Endothelial cell of umbilical vein (primary cell): ENCODE results near the gene CDK9. TPM values are rescaled to one million over a fixed set of nuclear protein-coding genes. Genes with fewer than 3 reads are reported as not detected.

ENCODE experiments used
- BruUV-seq: library from RNA; stranded (reverse); fragments of 400-500 nt; replicated peaks from 2 replicates; lab custom pipeline; 2021; lab: Mats Ljungman, UMichigan
- CTCF ChIA-PET: fragments of 300-600, 350-600 bp; sonication (Branson Sonifier 250); formaldehyde crosslinking; loops from one replicate; lab custom pipeline; 2021; ENCODE audit warnings: antibody characterized with exemption, inconsistent platforms; lab: Charles Lee
- POLR2A ChIA-PET: fragments of 300-600, 350-600 bp; sonication (Branson Sonifier 250); formaldehyde crosslinking; loops from one replicate; lab custom pipeline; 2021; ENCODE audit warnings: antibody characterized with exemption, inconsistent platforms; lab: Charles Lee
- DNase-seq: peaks from one replicate; pipeline ENCODE4 v3.0.0-alpha.2; 2011; ENCODE audit warnings: low read depth, low spot score
- FAIRE-seq: peaks from 2 replicates; lab custom pipeline; 2011; peaks lifted over from hg19 to GRCh38; lab: Jason Lieb, UNC
- H2AFZ ChIP-seq: 2 replicates; pipeline ENCODE4 v1.6.0; 2012; ENCODE audit warnings: low read depth, low read length, control low read depth, inconsistent platforms
- H3K27ac ChIP-seq: 2 replicates; pipeline ENCODE4 v1.5.1; 2011; ENCODE audit warnings: low read depth, mild to moderate bottlenecking, control low read depth, low read length, moderate library complexity; ENCODE audit not compliant: insufficient read depth
- H3K27me3 ChIP-seq, 2 experiments: 2 replicates each; pipeline versions ENCODE4 v1.6.0 to v1.6.1; 2011; ENCODE audit warnings: low read length in 2 of 2, mixed read lengths in 1 of 2; ENCODE audit not compliant: control insufficient read depth in 2 of 2, insufficient read depth in 2 of 2
- H3K36me3 ChIP-seq, 2 experiments: 2 replicates in 1 of 2; 3 replicates in 1 of 2; pipeline ENCODE4 v1.5.1; 2011; ENCODE audit warnings: low read length in 2 of 2, mild to moderate bottlenecking in 1 of 2, moderate library complexity in 1 of 2; ENCODE audit not compliant: control insufficient read depth in 2 of 2, insufficient read depth in 2 of 2; ENCODE audit errors: extremely low read depth in 1 of 2
- H3K4me1 ChIP-seq: 3 replicates; pipeline ENCODE4 v1.5.1; 2011; ENCODE audit warnings: mild to moderate bottlenecking, low read length; ENCODE audit not compliant: control insufficient read depth, insufficient read depth; ENCODE audit errors: extremely low read depth
- H3K4me2 ChIP-seq: 2 replicates; pipeline ENCODE4 v1.6.1; 2011; ENCODE audit warnings: low read length, control low read depth, mixed read lengths; ENCODE audit not compliant: insufficient read depth
- H3K4me3 ChIP-seq, 3 experiments: fragments of 200-600 bp in 1 of 3; sonication (generic), shearing (Covaris generic) in 1 of 3; replicated peaks in 1 of 3; 2 replicates each; pipeline ENCODE4 v1.5.1; 2011 to 2016; ENCODE audit warnings: control low read depth in 3 of 3, low read length in 3 of 3, mild to moderate bottlenecking in 2 of 3, inconsistent platforms in 1 of 3, low read depth in 1 of 3, moderate library complexity in 1 of 3; ENCODE audit not compliant: insufficient read depth in 1 of 3
- H3K79me2 ChIP-seq: 2 replicates; pipeline ENCODE4 v1.6.0; 2012; ENCODE audit warnings: low read length, inconsistent platforms; ENCODE audit not compliant: control insufficient read depth, insufficient read depth
- H3K9ac ChIP-seq: replicated peaks from 2 replicates; pipeline ENCODE3; 2011; ENCODE audit warnings: low read length, control low read depth; ENCODE audit not compliant: insufficient read depth; ENCODE audit errors: extremely low read depth
- H3K9me1 ChIP-seq: replicated peaks from 3 replicates; pipeline ENCODE4 v1.6.0; 2011; ENCODE audit warnings: mild to moderate bottlenecking, low read length; ENCODE audit not compliant: control insufficient read depth, insufficient read depth; ENCODE audit errors: extremely low read depth
- H3K9me3 ChIP-seq: replicated peaks from 2 replicates; pipeline ENCODE4 v1.5.1; 2012; ENCODE audit warnings: low read length, inconsistent platforms; ENCODE audit not compliant: control insufficient read depth, insufficient read depth
- H4K20me1 ChIP-seq: replicated peaks from 2 replicates; pipeline ENCODE3; 2011; ENCODE audit warnings: mild to moderate bottlenecking, low read length; ENCODE audit not compliant: control insufficient read depth, insufficient read depth; ENCODE audit errors: extremely low read depth
- EZH2 ChIP-seq: IDR thresholded peaks from 2 replicates; pipeline ENCODE4 v1.6.1; 2012; ENCODE audit warnings: borderline replicate concordance, low read depth, mild to moderate bottlenecking, moderate library complexity, low read length, inconsistent platforms; ENCODE audit not compliant: severe bottlenecking
- FOS ChIP-seq: IDR thresholded peaks from 2 replicates; pipeline ENCODE4 v1.6.1; 2011; ENCODE audit warnings: mild to moderate bottlenecking, low read length, moderate library complexity, borderline replicate concordance; ENCODE audit not compliant: insufficient read depth
- GATA2 ChIP-seq: IDR thresholded peaks from 2 replicates; pipeline ENCODE4 v1.7.0; 2011; ENCODE audit warnings: low read depth, mild to moderate bottlenecking, moderate library complexity, mixed read lengths, low read length; ENCODE audit not compliant: insufficient read length, insufficient read depth
- JUN ChIP-seq: IDR thresholded peaks from 2 replicates; pipeline ENCODE4 v1.6.1; 2011; ENCODE audit warnings: borderline replicate concordance, low read depth; ENCODE audit not compliant: insufficient read length, insufficient read depth
- MYC ChIP-seq: IDR thresholded peaks from one replicate; pipeline ENCODE4 v1.6.1; 2011; ENCODE audit warnings: mild to moderate bottlenecking, low read depth, low read length
- POLR2A ChIP-seq: IDR thresholded peaks from 2 replicates; pipeline ENCODE4 v1.6.1; 2012; ENCODE audit warnings: low read depth, mild to moderate bottlenecking, control low read depth, low read length
- POLR2AphosphoS5 ChIP-seq: IDR thresholded peaks from 2 replicates; pipeline ENCODE4 v1.6.1; 2012; ENCODE audit warnings: low read depth, mild to moderate bottlenecking, control low read depth, low read length, moderate library complexity; ENCODE audit not compliant: insufficient read depth
- dilution Hi-C: fragments of 300-500 bp; cut with MboI; formaldehyde crosslinking; loops from one replicate; pipeline ENCODE4 v1.15.0; 2019; ENCODE audit warnings: low sequenced_read_pairs; ENCODE audit not compliant: extremely low pct_ligation_motif_present
- intact Hi-C: fragments of 100-400 bp; cut with micrococcal nuclease; formaldehyde crosslinking; loops from one replicate; pipeline ENCODE4 v1.10.0; 2022
- polyA plus RNA-seq, 4 experiments: library from polyadenylated mRNA; depleted of rRNA in 3 of 4; stranded (reverse) in 3 of 4; unstranded in 1 of 4; fragments of >200 nt; gene quantifications; 2 replicates each; pipeline versions ENCODE4 v1.2.1 to v1.2.3, GENCODE V29; 2011 to 2012; ENCODE audit warnings: missing spikeins in 1 of 4
- total RNA-seq: library from RNA; stranded (reverse); gene quantifications from 2 replicates; pipeline ENCODE4 v1.2.3, GENCODE V29; 2021
- TF ChIP-seq, protein P1 (sequence below), 2 donors: IDR thresholded peaks; 1 replicate in 1 of 2; 2 replicates in 1 of 2; pipeline ENCODE4 v1.5.1; 2011; ENCODE audit warnings: low read length in 2 of 2, mild to moderate bottlenecking in 2 of 2, moderate library complexity in 2 of 2, control low read depth in 1 of 2, inconsistent platforms in 1 of 2, low read depth in 1 of 2; ENCODE audit not compliant: insufficient read depth in 1 of 2; ENCODE audit errors: extremely low read depth in 1 of 2
- TF ChIP-seq, protein P2 (sequence below): IDR thresholded peaks from 2 replicates; pipeline ENCODE4 v1.6.1; 2011; ENCODE audit not compliant: insufficient read depth, insufficient read length

The CDK9 gene
- total and polyA plus RNA-seq, 2 donors (not counting 3 experiments of a cell fraction or from before 2014, with no cell fraction given), result 92.2 to 124 TPM

DNA sequence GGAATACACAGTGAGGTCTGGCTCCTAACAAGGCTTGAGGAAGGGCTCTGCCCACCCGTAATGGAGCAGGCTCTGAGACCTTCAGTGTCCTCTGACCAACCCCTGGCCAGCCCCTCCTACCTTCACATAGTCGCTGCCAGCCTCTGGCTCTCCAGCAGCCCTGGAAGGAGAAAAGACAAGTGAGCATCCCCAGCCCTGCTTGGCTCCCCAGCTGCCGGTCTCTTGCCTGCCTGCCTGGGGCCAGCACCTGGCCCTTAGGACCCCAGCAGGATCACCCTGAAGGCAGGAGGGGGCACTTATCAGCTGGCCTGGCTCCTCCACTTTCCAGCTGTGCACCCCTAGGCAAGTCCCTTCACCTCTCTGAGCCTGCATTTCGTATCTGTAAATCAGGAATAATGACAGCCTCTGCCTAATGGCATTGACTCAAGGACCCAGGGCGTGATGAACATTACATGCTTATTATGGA, 24.3 kb upstream of the CDK9 start:
- intact Hi-C loops, result no loop called here
- Histone ChIP-seq H3K9ac (peak overlapping the region; percentile 70), H3K9me3 (no peaks in the 10 kb centered on the region), H3K4me3 (no peak overlapping the region), H4K20me1 (no peaks in the 10 kb centered on the region), H3K27ac (peak overlapping the region; percentile 95), H3K9me1 (no peaks in the 10 kb centered on the region), H3K36me3 (peaks cover 9 to 27% of the 10 kb centered on the region in 2 experiments), H3K4me1 (peaks cover 52% of the 10 kb centered on the region), H3K4me2 (peak overlapping the region; percentile 44), H3K79me2 (peaks cover 39% of the 10 kb centered on the region), H3K27me3 (no peaks in the 10 kb centered on the region), H2AFZ (no peak overlapping the region)
- CTCF ChIA-PET, result interaction anchor here (0.7 to 11.3 kb wide), 7 partner anchors 9 to 109 kb away, joined by 3 to 167 read pairs (median 4); partner anchors contain the start of genes CDK9, SH2D3C and TOR2A
- POLR2A ChIA-PET, result interaction anchor here (0.6 to 3.0 kb wide), 2 partner anchors 10 to 195 kb away, joined by 3 to 18 read pairs; no protein-coding TSS in a partner anchor
- DNase-seq (no peak), FAIRE-seq (peak; percentile 78)
- dilution Hi-C loops, result no loop called here
- BruUV-seq, result no TSS peak
- TF ChIP-seq, protein P1, sequence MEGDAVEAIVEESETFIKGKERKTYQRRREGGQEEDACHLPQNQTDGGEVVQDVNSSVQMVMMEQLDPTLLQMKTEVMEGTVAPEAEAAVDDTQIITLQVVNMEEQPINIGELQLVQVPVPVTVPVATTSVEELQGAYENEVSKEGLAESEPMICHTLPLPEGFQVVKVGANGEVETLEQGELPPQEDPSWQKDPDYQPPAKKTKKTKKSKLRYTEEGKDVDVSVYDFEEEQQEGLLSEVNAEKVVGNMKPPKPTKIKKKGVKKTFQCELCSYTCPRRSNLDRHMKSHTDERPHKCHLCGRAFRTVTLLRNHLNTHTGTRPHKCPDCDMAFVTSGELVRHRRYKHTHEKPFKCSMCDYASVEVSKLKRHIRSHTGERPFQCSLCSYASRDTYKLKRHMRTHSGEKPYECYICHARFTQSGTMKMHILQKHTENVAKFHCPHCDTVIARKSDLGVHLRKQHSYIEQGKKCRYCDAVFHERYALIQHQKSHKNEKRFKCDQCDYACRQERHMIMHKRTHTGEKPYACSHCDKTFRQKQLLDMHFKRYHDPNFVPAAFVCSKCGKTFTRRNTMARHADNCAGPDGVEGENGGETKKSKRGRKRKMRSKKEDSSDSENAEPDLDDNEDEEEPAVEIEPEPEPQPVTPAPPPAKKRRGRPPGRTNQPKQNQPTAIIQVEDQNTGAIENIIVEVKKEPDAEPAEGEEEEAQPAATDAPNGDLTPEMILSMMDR (IDR thresholded peaks at IDR 0.05; ENCODE audit: extremely low read depth in 1 of 2, insufficient read depth in 1 of 2, low read depth in 1 of 2, low read length in 2 of 2), result no peak
- TF ChIP-seq POLR2AphosphoS5, result peak; percentile 34

DNA sequence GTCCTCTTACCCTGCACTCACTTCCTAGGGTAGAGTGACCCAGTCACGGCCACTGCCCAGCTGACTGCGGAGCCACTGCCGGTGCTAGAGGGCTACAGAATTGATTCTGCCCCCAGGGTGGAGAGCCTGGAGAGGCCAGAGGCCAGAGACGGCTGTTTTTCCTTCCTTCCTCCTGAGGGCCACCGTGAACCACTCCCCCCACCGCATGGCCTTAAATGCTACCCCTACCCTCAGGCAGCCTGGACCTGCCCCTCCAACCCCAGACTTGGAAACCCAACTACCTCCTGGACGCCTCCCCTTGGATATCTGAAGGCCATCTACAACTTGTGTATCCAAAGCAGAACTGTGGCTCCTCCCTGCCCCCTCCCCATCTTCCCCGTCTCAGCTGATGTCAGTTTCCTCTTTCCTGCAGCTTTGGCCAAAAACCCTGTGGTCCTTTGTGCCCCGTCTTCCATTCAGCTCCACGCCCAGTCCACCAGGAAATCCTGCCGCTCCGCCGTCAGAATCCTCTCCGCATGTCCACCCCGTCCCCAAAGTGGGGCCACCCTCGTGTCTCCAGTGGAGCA, 23.6 kb upstream of the CDK9 start:
- H3K79me2 ChIP-seq, result peaks cover 45% of the 10 kb centered on the region
- peak overlapping the region; percentile 44 for H3K4me2 ChIP-seq
- intact Hi-C loops, result loop anchor here (1.0 kb wide), 1 partner anchor 8 kb away; no protein-coding TSS in a partner anchor
- H3K9me3 ChIP-seq, result no peaks in the 10 kb centered on the region
- no peaks in the 10 kb centered on the region for H3K9me1 ChIP-seq
- peak overlapping the region; percentile 70 for H3K9ac ChIP-seq
- H3K27me3 ChIP-seq, result no peaks in the 10 kb centered on the region
- TF ChIP-seq MYC, result peak; percentile 43
- TF ChIP-seq, protein P2, sequence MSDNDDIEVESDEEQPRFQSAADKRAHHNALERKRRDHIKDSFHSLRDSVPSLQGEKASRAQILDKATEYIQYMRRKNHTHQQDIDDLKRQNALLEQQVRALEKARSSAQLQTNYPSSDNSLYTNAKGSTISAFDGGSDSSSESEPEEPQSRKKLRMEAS, result no peak
- TF ChIP-seq POLR2A, result peak; percentile 68
- TF ChIP-seq, protein P1 (IDR thresholded peaks at IDR 0.05; ENCODE audit: extremely low read depth in 1 of 2, insufficient read depth in 1 of 2, low read depth in 1 of 2, low read length in 2 of 2), result no peak
- peak; percentile 82 for TF ChIP-seq GATA2
- TF ChIP-seq FOS, result peak; percentile 19
- TF ChIP-seq JUN, result peak; percentile 8
- peak; percentile 74 for TF ChIP-seq POLR2AphosphoS5
- no peak for TF ChIP-seq EZH2
- dilution Hi-C loops, result no loop called here
- peak overlapping the region in 2 of 3 experiments; percentile 4 to 5 for H3K4me3 ChIP-seq
- DNase-seq (peak; percentile 74), FAIRE-seq (peak; percentile 95)
- CTCF ChIA-PET, result interaction anchor here (0.6 to 11.3 kb wide), 6 partner anchors 9 to 39 kb away, joined by 3 to 167 read pairs (median 8); partner anchors contain the start of genes CDK9, SH2D3C and TOR2A
- H2AFZ ChIP-seq, result no peak overlapping the region
- BruUV-seq, result no TSS peak
- peak overlapping the region; percentile 95 for H3K27ac ChIP-seq
- peaks cover 57% of the 10 kb centered on the region for H3K4me1 ChIP-seq
- H4K20me1 ChIP-seq, result no peaks in the 10 kb centered on the region
- POLR2A ChIA-PET, result interaction anchor here (0.6 to 3.0 kb wide), 2 partner anchors 9 to 196 kb away, joined by 3 to 18 read pairs; no protein-coding TSS in a partner anchor
- H3K36me3 ChIP-seq, result peaks cover 13 to 32% of the 10 kb centered on the region in 2 experiments
